Activated CD4-positive, alpha-beta T cell treated with anti-CD3 and anti-CD28 coated beads, Interleukin-2, amount 50 U/mL, for 48 hours (primary cell): Measurements from ENCODE around the gene CRX.
"Not testable (repeated sequence)": the region's sequence is repeated elsewhere in the genome, so short reads cannot be mapped to it uniquely, and the experiment has no call there.

ENCODE experiments used
- DNase-seq, 2 experiments: peaks; one replicate each; pipeline ENCODE4 v3.0.0-alpha.2; 2020

The CRX gene

DNA sequence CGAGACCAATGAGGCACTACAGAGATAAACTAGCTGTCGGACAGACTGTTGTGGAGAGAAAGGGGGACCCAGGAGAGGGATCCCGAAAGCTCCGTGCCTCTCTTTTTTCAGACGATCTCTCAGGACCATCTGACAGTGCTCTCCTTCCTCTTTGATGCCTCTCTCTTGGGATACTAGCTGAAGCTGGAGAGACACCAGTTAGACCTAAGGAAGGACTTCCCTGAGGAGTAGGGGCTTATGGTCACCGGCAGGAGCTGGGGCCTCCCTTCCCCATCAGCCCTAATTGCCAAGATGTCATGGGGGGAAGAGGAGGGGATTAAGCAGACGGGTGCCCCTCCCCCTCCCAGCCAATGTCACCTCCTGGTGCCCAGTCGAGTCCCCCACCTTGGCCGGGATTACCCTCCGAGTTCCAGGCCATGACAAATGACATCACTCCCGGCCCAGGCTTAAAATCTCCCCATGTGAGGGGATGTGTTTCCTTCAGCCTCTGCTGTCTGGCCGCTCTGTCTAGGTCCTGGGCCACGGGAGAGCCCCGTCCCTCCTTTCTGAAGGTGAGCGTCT is at the start of gene CRX:
Gene CRX, plus strand, starts transcription at position 478 of the 561 bp plus-strand sequence. CDS start 12,507 bp downstream, outside the sequence.
- DNase-seq = no peak

DNA sequence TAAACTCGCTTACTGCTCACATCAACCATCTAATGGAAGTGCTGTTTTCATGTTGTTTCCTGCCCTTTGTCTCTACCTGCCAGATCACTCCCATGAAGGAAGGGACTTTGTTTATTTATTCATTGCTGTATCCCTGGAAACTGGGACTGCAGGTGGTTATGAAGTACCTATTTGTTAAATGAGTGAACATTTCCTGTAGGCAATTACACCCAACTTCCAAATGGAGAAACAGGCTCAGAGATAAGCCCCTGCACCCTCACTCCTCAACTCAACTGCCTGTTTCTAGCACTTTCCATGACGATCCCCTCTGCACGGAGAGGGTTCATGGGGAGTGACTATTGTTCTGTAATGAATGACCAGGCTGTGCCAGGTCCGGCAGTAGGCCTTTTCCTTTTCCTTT is 45.2 kb upstream of the CRX start:
- no peak for DNase-seq

DNA sequence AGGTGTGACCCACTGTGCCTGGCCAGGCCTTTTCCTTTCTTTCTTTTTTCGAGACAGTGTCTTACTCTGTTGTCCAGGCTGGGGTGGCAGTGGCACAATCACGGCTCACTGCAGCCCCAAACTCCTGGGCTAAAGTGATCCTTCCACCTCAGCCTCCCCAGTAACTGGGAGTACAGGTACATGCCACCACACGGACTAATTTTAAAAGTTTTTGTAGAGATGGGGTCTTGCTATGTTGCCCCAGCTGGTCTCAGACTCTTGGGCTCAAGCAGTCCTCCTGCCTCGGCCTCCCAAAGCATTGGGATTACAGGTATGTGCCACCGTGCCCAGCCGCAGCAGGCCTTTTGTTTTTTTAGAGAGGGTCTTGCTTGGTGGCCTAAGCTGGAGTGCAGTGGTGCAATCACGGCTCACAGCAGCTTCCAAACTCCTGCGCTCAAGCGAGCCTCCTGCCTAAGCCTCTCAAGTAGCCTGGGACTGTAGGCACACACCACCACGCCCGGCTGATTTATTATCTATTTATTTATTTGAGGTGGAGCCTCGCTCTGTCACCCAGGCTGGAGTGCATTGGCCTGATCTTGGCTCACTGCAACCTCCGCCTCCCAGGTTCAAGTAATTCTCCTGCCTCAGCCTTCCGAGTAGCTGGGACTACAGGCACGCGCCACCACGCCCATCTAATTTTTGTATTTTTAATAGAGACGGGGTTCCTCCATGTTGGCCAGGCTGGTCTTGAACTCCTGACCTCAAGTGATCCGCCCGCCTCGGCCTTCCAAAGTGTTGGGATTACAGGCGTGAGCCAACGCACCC is 44.3 kb upstream of the CRX start:
- not testable (repeated sequence) for DNase-seq

DNA sequence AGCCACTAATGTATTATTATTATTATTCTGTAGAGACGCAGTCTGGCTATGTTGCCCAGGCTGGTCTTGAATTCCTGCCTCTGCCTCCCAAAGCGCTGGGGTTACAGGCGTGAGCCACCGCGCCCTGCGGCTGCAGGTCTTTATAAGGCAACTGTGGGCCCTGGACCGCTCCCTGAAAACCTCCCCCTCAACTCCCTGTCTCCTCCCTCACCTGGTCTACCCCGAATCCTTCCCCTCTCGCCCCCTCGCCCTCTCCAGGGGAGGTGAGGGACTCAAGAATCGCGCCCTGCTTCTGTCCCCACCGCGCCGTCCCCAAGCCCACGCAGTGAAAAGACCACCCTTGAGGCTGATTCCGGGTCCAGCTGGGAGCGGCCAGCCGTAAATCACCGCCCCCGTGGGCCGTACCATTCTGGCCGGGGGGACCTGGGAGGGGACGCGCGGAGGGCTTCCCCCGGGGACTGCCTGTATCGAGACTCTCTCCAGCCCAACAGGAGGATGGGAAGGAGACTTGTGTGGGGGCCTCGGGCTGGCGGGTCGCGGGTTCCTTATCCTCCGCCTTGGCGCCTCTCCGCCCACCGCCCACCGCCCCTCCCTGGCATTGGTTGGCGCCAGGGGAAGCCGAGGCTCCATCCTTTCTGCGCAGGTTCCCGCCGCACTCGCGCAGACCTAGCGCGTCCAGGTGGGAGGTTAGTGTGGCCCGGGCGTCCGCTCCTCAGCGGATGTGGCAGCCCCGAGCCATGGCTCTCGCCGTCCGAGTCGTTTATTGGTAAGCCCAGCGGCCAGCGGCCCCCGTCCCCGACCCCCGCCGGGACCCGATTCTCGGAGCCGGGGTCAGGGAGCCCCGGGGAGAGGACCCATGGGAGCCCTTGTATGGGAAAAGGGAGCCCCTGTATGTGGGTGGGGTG is 43.4 kb upstream of the CRX start, which contains the start of gene SELENOW:
Gene SELENOW, plus strand, starts transcription at position 655 of the 905 bp plus-strand sequence. Its CDS starts 83 bp downstream, at position 738.
- DNase-seq = peak; percentile 82 to 85

DNA sequence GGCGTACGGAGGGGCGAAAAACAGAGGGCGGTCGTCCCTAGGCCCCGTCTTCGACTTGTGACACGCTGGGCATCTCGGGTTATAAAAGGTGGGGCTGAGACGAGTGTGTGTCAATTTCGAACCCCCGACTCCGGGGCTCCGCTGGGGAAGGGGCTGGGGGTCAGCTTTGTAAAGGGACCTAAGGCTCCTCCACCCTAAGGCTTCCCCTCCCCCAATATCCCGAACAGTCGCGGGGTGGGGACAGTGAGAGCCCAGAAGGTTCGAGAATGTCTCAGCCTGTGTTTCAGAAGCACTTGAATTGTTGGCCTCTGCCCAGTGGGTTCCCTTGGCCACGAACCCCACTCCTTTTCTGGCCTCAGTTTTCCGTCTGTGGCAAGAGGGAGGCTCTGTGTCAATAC is 42.8 kb upstream of the CRX start:
- peak; percentile 20 to 24 for DNase-seq

DNA sequence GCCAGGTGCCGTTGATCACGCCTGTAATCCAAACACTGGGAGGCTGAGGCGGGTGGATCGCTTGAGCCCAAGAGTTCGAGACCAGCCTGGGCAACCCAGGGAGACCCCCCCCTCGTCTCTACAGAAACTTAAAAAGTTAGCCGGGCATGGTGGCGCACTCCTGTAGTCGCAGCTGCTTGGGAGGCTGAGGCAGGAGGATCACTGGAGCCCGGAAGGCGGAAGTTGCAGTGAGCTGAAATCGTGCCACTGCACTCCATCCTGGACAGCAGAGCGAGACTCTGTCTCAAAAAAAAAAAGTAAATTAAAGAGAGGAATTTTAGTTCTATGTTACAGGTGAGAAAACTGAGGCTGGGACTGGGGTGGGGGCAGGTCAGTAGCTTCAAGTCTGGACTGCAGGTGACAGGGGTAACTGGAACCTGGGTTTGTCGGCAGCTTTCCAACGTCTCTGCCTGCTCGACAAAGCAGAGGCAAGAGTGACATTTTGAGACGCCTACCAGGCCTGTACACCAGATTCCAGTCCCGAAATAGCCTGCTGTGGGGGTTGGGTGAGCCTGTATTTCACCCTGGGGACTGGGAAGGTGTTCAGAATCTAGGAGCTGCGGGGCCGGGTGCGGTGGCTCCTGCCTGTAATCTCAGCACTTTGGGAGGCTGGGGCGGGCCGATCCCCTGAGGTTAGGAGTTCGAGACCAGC is 42.1 kb upstream of the CRX start:
- no peak for DNase-seq

DNA sequence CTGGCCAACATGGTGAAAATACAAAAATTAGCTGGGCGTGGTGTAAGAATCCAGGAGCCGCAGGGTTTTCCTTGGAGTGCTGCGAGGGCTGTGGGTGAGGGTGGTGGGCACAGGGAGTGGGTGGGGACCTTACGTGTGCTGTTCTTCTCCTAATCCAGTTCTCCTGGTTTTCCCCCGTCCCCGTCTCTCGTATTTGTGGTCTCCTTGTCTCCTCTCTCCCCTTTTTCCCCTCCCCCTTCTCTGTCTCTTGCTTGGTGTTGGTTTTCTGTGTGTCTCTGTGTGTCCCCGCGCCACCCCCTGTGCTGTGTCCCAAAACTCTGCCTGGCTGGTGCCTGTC is 41.6 kb upstream of the CRX start:
- no peak for DNase-seq

DNA sequence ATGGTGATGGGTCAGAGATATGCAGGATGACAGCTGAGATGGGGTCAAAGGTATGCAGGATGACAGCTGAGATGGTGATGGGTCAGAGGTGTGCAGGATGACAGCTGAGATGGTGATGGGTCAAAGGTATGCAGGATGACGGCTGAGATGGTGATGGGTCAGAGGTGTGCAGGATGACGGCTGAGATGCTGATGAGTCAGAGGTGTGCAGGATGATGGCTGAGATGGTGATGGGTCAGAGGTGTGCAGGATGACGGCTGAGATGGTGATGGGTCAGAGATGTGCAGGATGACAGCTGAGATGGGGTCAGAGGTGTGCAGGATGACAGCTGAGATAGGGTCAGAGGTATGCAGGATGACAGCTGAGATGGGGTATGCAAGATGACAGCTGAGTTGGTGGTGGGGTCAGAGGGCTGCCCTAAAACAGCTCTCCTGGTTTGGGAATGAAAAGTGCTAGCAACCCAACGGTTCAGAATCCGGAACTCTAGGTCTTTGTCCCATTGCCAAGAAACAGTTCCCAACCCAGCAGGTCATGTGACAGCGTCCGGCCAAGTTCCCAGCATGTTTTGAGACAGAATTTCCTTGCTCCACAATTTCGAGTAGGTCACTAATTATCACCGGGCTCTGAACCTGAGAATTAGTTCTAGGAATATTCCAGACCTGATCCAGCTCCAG is 40.0 kb upstream of the CRX start:
- DNase-seq = no peak

DNA sequence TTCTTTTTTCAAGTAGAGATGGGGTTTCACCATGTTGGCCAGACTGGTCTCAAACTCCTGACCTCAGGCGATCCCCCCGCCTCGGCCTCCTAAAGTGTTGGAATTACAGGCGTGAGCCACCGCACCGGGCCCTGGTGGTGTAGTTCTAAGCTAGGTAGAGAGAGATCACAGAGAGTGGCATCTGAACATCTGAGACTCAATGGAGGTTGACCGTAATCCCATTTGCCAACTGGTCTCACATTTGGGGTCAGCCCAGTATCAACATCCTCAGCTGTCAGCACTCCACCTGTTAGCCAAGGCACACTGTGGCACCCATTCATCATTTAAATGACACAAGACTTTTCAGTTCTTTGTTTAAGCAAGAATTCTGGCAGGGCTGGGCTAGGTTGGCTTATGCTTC is 35.2 kb upstream of the CRX start:
- no peak for DNase-seq

DNA sequence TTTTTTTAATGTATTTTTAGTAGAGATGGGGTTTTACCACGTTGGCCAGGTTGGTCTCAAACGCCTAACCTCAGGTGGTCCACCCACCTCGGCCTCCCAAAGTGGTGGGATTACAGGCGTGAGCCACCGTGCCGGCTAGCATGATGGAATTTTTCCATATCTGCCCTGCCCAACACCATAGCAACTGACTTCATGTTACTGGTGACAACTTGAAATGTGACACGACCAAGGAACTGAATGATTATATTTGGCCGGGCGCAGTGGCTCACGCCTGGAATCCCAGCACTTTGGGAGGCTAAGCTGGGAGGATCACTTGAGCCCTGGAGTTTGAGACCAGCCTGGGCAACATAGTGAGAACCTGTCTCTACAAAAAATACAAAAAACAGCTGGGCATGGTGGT is 34.4 kb upstream of the CRX start:
- DNase-seq = not testable (repeated sequence)

DNA sequence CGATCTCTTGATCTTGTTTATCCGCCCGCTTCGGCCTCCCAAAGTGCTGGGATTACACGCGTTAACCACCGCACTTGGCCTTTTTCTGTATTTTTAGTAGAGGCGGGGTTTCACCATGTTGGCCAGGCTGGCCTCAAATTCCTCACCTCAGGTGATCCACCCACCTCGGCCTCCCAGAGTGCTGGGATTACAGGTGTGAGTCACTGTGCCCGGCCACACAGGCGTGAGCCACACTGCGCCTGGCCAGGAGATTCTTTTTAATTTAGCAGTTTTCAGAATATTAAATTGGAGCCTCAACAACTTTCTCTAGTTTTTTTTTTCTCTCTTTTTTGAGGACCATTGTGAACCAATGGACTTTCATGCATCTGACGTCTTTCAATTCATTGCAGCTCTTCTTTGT is 31.9 kb upstream of the CRX start:
- DNase-seq = not testable (repeated sequence)

DNA sequence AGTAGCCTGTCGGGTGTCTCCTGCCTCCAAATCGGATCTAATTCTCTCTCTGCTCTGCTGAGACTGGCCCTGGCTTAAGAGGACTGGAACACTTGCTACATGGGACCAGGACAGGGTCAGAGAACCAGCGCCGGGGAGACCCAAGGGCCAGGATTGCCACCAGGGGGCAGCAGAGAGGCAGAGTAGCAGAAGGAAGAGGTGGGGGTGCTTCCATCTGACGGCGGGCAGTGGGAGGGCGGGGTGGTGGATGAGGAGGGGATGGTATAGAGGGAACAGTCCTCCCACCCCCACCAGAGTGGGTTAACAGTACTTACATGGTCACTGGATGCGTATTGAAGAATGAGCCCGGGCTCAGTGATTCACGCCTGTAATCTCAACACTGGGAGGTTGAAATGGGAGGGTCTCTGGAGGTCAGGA is 31.3 kb upstream of the CRX start:
- DNase-seq = peak; percentile 95

DNA sequence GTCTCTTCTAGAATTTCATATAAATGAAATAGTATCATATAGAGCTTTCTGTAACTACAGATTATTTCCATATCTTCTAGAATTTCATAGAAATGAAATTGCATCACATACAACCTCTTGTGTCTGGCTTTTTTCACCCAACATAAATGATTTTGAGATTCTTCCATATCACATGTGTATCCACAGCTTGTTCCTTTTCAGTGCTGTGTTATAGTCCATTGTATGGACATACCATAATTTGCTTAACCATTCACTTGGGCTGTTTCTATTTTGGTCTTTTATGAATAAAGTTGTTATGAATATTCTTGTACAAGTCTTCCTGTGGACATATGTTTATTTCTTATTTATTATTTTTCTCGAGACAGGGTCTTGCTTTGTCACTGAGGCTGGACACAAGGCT is 29.1 kb upstream of the CRX start:
- DNase-seq = no peak

DNA sequence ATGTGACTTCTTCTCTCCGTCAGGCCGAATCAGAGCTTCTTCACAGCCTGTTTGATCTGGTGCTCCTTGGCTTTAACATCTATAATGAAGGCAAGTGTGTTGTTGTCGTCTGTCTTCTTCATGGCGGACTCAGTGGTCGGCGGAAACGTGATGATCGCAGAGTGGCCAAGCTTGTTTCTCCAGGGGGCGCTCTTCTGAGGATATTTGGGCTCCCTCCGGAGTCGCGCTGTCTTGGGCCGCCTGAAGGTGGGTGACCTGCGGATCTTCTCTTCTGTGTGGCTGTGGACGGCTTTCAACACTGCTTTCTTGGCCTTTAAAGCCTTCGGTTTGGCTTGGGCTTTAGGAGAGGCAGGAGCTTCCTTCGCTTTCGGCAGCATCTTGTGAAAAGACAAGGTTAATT is 27.2 kb upstream of the CRX start:
- DNase-seq = no peak

DNA sequence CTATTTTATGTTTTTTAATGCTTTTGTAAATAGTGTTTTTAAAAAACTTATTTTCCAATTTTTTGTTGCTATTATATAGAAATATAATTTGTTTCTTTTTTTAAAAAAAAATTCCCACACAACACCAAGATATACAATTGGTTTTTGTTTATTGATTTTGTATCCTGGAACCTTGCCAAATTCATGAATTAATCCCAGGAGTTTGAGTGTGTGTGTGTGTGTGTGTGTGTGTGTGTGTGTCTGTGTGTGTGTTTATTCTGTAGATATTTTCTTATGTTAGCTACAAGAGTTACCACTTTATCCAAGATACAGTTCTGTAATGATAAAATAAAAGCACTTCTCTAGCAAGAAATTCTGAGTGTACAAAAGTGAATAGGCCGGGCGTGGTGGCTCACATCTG is 25.0 kb upstream of the CRX start:
- DNase-seq = no peak

DNA sequence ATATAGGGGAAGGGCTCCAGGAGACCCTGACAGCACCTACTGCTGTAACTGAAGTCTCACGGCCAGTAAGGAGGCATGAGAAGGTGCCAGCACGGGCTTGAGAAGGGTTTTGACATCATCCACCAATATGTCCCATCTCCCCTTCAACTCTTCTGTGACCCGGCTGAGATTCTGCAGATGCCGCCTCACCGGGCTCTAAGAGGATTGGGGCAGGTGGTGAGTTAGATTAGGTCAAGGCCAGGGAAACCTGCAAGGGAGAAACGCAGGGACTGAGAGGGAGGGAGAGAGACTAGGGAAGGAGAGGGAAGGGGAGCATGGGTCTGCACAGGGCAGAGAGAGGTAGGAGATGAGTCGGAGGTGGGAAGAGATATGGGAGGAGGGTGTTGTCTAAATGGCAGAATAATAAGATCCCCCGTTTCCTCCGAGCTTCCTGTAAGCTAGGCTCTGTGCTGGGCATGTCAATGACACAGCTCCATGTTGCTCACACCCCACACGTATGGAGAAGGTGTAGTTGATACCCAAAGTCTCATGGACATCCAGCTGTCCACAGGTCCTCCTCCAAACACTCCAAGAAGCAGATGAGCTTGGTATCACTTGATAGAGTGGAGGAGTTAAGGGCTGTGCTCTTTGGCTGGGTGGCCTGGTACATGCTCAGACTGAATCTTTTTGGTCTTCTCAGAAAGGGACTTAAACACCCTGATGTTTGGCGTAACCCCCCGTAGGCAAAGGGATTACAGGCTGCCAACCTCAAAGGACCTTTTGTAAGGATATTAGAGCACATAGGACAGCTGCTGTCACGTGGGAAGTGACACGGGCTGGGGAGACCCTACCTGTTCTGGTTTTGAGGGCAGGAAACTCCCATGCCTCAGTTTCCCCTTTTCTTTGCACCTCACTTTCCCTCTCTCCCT is 23.5 kb upstream of the CRX start:
- DNase-seq = no peak

DNA sequence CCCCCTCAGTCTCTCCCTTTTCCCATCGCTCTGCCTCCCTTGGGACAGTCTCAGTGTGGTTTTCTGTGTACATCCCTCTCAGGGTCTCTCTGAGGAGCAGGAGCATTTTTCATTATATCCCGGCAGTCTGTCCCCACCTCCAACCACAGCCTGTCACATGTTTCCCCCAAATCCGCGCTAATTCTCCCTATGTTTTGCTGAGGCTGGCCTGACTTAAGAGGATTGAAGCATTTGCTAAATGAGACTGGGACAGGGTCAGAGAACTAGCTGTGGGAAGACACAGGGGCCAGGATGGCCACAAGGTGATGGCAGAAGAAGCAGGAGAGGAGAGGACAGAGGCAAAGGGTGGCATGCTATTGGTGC is 22.9 kb upstream of the CRX start:
- DNase-seq = no peak

DNA sequence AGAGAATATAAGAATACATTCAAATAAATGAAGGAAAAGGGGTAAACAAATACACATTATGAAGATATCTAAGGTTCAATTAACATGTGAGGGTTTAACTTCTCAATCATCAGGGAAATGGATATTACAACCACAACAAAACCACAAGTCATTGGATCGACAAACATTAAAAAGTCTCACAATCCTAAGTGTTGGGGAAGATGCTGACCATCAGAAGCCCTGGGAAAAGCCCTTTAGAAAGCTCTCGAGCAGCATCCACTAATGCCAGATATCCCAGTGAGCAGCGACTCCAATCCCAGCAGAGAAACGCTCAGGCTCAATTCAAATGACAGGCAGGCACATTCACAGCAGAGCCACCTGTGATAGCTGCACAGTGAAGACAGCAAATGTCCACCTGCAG is 20.5 kb upstream of the CRX start:
- no peak for DNase-seq

DNA sequence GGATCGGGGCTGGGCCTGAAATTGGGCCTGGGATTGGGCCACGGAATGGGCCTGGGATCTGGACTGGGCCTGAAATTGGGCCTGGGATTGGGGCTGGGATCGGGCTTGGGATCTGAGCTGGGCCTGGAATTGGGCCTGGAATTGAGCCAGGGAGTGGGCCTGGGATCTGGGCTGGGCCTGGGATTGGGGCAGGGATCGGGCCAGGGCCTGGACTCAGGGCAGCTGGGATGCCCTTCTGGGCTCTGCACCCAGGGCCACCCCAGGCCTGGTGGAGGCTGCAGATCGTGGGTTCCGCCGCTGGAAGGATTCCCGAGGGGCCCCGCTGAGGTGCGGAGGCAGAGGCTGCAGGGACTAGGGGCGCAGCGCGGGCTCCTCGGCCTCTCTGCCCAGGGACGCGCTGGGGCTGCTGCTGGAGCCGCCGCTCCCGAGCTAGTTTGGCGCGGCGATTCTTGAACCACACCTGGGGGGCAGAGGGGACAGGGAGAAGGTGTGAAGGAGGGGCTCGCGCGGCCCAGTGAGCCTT is 19.2 kb upstream of the CRX start:
- no peak for DNase-seq

DNA sequence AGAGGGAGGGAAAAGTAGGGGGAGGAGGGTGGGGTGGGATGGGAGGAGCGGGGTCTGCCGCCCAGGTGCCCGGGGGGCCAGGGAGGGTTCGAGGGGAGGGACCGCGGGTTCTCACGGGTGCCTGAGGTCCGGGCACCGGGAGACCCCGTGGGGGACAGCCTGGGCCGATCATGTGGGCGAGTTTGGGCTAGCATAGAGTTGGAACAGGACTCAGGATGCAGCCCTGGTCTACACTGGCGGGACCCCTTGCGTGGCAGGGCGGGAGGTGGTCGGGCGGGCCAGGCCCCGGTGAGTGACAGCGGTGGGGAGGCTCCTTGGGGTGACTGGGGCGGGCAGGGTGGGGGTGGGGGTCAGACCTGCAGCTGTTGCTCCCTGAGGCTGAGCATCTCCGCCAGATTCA is 18.6 kb upstream of the CRX start:
- DNase-seq = not testable (repeated sequence)

DNA sequence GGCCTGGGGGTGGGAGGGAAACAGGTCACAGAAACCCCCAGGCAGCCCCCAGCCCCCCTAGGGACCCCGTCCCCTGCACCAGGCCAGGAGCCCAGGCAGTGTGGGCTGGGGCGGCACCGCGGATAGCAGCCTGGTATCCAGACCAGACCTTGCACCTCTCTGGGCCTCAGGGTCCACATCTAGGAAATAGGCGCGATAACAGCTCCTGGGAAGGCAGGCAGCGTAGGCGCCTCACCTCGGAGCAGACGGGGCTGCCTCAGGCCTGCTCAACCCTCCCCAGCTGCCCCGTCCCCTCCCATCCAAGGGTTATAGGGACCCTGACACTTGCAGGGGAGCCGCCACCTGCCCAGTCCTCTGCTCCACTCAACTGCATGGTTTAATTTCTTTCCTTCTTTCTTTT is 18.1 kb upstream of the CRX start:
- not testable (repeated sequence) for DNase-seq
